ENCODE data around the gene ARHGEF37.

ARHGEF37 gene

DNA sequence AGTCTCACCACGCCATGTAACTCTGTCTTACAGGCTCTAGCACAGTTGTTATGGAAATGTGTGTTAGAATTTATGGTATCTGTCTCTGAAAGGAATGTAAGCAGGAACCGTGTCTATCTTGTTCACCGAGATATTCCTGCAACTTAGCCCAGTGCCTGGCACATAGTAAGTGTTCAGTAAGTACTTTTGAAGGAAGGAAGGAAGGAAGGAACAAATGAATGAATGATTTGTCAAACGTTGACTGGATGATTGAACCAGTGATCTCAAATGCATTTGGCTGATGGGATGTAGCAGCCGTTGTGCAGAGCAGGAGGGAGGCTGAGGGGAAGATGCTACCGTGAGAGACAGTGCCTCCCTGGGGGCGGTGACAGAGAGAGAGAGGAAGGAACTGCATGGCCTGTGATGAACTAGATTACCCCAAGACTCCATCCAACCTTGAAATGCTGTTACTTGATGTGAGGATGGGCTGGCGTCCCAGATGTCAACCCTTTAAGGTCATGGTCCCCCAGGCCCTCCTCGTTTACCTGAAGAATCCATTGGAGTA is 101.3 kb downstream of the ARHGEF37 start:
- Histone ChIP-seq H3K27me3 (ENCODE audit: insufficient read depth, low read length, poor library complexity, severe bottlenecking) (no peaks in the 10 kb centered on the region), H3K9me3 (ENCODE audit: insufficient read depth, low read depth, low read length) (no peaks in the 10 kb centered on the region)
- TF ChIP-seq, protein P1, sequence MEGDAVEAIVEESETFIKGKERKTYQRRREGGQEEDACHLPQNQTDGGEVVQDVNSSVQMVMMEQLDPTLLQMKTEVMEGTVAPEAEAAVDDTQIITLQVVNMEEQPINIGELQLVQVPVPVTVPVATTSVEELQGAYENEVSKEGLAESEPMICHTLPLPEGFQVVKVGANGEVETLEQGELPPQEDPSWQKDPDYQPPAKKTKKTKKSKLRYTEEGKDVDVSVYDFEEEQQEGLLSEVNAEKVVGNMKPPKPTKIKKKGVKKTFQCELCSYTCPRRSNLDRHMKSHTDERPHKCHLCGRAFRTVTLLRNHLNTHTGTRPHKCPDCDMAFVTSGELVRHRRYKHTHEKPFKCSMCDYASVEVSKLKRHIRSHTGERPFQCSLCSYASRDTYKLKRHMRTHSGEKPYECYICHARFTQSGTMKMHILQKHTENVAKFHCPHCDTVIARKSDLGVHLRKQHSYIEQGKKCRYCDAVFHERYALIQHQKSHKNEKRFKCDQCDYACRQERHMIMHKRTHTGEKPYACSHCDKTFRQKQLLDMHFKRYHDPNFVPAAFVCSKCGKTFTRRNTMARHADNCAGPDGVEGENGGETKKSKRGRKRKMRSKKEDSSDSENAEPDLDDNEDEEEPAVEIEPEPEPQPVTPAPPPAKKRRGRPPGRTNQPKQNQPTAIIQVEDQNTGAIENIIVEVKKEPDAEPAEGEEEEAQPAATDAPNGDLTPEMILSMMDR (conservative IDR thresholded peaks at IDR 0.05; ENCODE audit: low read length), result no peak
- TF ChIP-seq EZH2phosphoT487 (IDR thresholded peaks at IDR 0.05; ENCODE audit: borderline replicate concordance), result no peak

DNA sequence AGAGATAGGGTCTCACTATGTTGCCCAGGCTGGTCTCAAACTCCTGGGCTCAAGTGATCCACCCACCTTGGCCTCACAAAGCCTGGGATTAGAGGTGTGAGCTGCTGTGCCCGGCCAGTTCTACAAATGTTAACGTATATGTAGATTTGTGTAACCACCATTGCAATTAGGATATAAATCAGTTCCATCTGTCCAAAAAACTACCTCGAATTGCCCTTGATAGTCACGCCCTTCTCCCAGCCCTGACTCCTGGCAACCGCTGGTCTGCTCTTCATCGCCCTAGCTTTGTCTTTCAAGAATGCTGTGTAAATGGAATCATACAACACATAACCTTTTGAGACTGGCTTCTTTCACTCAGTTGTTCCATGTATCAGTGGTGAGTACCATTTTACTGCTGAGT is 102.7 kb downstream of the ARHGEF37 start:
- H3K9me3 ChIP-seq (ENCODE audit: insufficient read depth, low read depth, low read length), result no peaks in the 10 kb centered on the region
- no peaks in the 10 kb centered on the region for H3K27me3 ChIP-seq (ENCODE audit: insufficient read depth, low read length, poor library complexity, severe bottlenecking)
- H3K36me3 ChIP-seq (ENCODE audit: insufficient read depth, low read length), result no peaks in the 10 kb centered on the region
- TF ChIP-seq EZH2phosphoT487 (IDR thresholded peaks at IDR 0.05; ENCODE audit: borderline replicate concordance), result no peak
- TF ChIP-seq, protein P1 (conservative IDR thresholded peaks at IDR 0.05; ENCODE audit: low read length), result no peak
- no peak overlapping the region for H3K4me3 ChIP-seq (ENCODE audit: low read length, poor library complexity, severe bottlenecking)
- H3K4me2 ChIP-seq (ENCODE audit: low read depth, low read length, poor library complexity, severe bottlenecking), result no peak overlapping the region
- no peaks in the 10 kb centered on the region for H3K79me2 ChIP-seq (ENCODE audit: insufficient read depth, low read length)
- H3K9me2 ChIP-seq (replicated peaks; ENCODE audit: low read depth, low read length), result no peaks in the 10 kb centered on the region
- H3K4me1 ChIP-seq (ENCODE audit: insufficient read depth, low read length, poor library complexity, severe bottlenecking), result no peaks in the 10 kb centered on the region
- no peak overlapping the region for H3K9ac ChIP-seq (ENCODE audit: low read depth, low read length, poor library complexity, severe bottlenecking)
- H3F3A ChIP-seq (ENCODE audit: low read depth), result no peaks in the 10 kb centered on the region
- H4K20me1 ChIP-seq (ENCODE audit: insufficient read depth, low read length, poor library complexity, severe bottlenecking), result no peaks in the 10 kb centered on the region
- no peak overlapping the region for H2AFZ ChIP-seq (ENCODE audit: low read length)

More for the DNA sequence above, 101.3 kb downstream of the ARHGEF37 start:
- Histone ChIP-seq H3K4me1 (ENCODE audit: insufficient read depth, low read length, poor library complexity, severe bottlenecking) (no peaks in the 10 kb centered on the region), H4K20me1 (ENCODE audit: insufficient read depth, low read length, poor library complexity, severe bottlenecking) (no peaks in the 10 kb centered on the region), H3K9ac (ENCODE audit: low read depth, low read length, poor library complexity, severe bottlenecking) (no peak overlapping the region), H3K79me2 (ENCODE audit: insufficient read depth, low read length) (no peaks in the 10 kb centered on the region), H3K9me2 (replicated peaks; ENCODE audit: low read depth, low read length) (no peaks in the 10 kb centered on the region), H3F3A (ENCODE audit: low read depth) (no peaks in the 10 kb centered on the region), H3K4me3 (ENCODE audit: low read length, poor library complexity, severe bottlenecking) (no peak overlapping the region), H3K36me3 (ENCODE audit: insufficient read depth, low read length) (no peaks in the 10 kb centered on the region), H2AFZ (ENCODE audit: low read length) (no peak overlapping the region), H3K4me2 (ENCODE audit: low read depth, low read length, poor library complexity, severe bottlenecking) (no peak overlapping the region)

DNA sequence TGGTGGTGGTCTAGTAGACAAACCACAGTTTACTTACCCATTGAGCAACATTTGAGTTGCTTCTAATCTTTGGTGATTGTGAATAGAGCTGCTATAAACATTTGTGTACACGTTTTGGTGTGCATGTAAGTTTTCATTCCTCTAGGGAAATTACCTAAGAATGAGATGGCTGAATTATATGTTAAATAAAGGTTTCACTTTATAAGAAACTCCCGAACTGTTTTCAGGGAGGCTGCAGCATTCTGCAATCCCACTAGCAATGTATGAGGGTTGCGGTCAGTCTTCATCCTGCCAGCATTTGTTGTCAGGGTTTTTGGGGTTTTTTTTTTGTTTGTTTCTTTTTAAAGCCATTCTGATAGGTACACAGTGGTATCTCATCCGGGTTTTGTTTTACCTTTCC is 103.1 kb downstream of the ARHGEF37 start:
- no peak overlapping the region for H3K4me3 ChIP-seq (ENCODE audit: low read length, poor library complexity, severe bottlenecking)
- no peaks in the 10 kb centered on the region for H3K9me2 ChIP-seq (replicated peaks; ENCODE audit: low read depth, low read length)
- no peaks in the 10 kb centered on the region for H4K20me1 ChIP-seq (ENCODE audit: insufficient read depth, low read length, poor library complexity, severe bottlenecking)
- no peaks in the 10 kb centered on the region for H3F3A ChIP-seq (ENCODE audit: low read depth)
- H3K79me2 ChIP-seq (ENCODE audit: insufficient read depth, low read length), result no peaks in the 10 kb centered on the region
- no peak overlapping the region for H2AFZ ChIP-seq (ENCODE audit: low read length)
- no peaks in the 10 kb centered on the region for H3K36me3 ChIP-seq (ENCODE audit: insufficient read depth, low read length)
- no peak overlapping the region for H3K9ac ChIP-seq (ENCODE audit: low read depth, low read length, poor library complexity, severe bottlenecking)
- no peak overlapping the region for H3K4me2 ChIP-seq (ENCODE audit: low read depth, low read length, poor library complexity, severe bottlenecking)
- H3K4me1 ChIP-seq (ENCODE audit: insufficient read depth, low read length, poor library complexity, severe bottlenecking), result no peaks in the 10 kb centered on the region
- no peaks in the 10 kb centered on the region for H3K9me3 ChIP-seq (ENCODE audit: insufficient read depth, low read depth, low read length)
- H3K27me3 ChIP-seq (ENCODE audit: insufficient read depth, low read length, poor library complexity, severe bottlenecking), result no peaks in the 10 kb centered on the region
- TF ChIP-seq, protein P1 (conservative IDR thresholded peaks at IDR 0.05; ENCODE audit: low read length), result no peak
- no peak for TF ChIP-seq EZH2phosphoT487 (IDR thresholded peaks at IDR 0.05; ENCODE audit: borderline replicate concordance)

Measured in Loucy (cell line).